AG04450 (cell line): ENCODE data around the gene C10orf67. TPM values are rescaled to one million over a fixed set of nuclear protein-coding genes. Genes with fewer than 3 reads are reported as not detected.

Source experiments
- CTCF ChIA-PET: fragments of 300-600, 350-600 bp; formaldehyde crosslinking; extraction: SDS; loops from one replicate; lab custom pipeline; 2022; ENCODE audit warnings: antibody characterized with exemption, inconsistent platforms; lab: Charles Lee
- POLR2A ChIA-PET: fragments of 350-600 bp; formaldehyde crosslinking; extraction: SDS; loops from one replicate; lab custom pipeline; 2021; ENCODE audit warnings: antibody characterized with exemption, inconsistent platforms; lab: Yijun Ruan, JAX
- DNase-seq: peaks from one replicate; pipeline ENCODE4 v3.0.0-alpha.2; 2011; ENCODE audit warnings: low read depth, low spot score
- H3K27ac ChIP-seq: one replicate; pipeline ENCODE4 v1.5.1; 2012; ENCODE audit warnings: low read depth, low read length, control low read depth
- H3K27me3 ChIP-seq: one replicate; pipeline ENCODE4 v1.6.0; 2012; ENCODE audit warnings: low read length; ENCODE audit not compliant: control insufficient read depth, insufficient read depth
- H3K4me3 ChIP-seq: 2 replicates; pipeline ENCODE4 v1.5.1; 2011; ENCODE audit warnings: mild to moderate bottlenecking, low read depth, low read length, control low read depth
- H3K9me3 ChIP-seq: 2 replicates; pipeline ENCODE4 v1.5.1; 2012; ENCODE audit warnings: low read length; ENCODE audit not compliant: control insufficient read depth, insufficient read depth
- polyA plus RNA-seq: library from polyadenylated mRNA; depleted of rRNA; stranded (reverse); fragments of >200 nt; gene quantifications from 2 replicates; pipeline ENCODE4 v1.2.3, GENCODE V29; 2011
- TF ChIP-seq, protein P1 (sequence below): IDR thresholded peaks from 2 replicates; pipeline ENCODE4 v1.5.1; 2011; ENCODE audit warnings: low read depth, low read length, control low read depth, inconsistent platforms

C10orf67 gene
- polyA plus RNA-seq, 1 experiment: 0.14 TPM

GRCh38 chr10:23238015-23238414 is 106.6 kb downstream of the C10orf67 start:
- ChIA-PET POLR2A (no interaction called here), CTCF (no interaction called here)
- TF ChIP-seq, protein P1, sequence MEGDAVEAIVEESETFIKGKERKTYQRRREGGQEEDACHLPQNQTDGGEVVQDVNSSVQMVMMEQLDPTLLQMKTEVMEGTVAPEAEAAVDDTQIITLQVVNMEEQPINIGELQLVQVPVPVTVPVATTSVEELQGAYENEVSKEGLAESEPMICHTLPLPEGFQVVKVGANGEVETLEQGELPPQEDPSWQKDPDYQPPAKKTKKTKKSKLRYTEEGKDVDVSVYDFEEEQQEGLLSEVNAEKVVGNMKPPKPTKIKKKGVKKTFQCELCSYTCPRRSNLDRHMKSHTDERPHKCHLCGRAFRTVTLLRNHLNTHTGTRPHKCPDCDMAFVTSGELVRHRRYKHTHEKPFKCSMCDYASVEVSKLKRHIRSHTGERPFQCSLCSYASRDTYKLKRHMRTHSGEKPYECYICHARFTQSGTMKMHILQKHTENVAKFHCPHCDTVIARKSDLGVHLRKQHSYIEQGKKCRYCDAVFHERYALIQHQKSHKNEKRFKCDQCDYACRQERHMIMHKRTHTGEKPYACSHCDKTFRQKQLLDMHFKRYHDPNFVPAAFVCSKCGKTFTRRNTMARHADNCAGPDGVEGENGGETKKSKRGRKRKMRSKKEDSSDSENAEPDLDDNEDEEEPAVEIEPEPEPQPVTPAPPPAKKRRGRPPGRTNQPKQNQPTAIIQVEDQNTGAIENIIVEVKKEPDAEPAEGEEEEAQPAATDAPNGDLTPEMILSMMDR: no peak
- Histone ChIP-seq H3K27ac (no peak overlapping the region), H3K9me3 (no peaks in the 10 kb centered on the region), H3K4me3 (no peak overlapping the region), H3K27me3 (no peaks in the 10 kb centered on the region)
- no peak for DNase-seq

DNA sequence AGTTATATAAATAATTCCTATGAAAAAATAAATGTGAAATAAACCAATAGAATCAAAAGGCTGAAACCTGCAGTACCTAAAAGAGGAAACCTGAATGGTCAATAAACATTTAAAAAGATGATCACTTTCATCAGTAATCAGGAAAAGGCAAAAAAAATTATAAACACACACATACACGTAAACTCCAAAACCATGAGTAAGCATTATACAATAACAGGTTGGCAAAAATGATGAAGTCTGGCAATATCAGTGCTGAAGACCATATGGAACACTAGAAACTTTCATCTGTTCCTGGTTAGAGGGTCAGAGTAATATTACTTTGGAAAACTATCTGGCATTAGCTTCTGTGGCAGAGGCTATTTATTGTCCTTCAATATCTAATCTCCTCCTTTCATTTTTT is 114.0 kb downstream of the C10orf67 start:
- TF ChIP-seq, protein P1: no peak
- ChIA-PET POLR2A (no interaction called here), CTCF (no interaction called here)
- Histone ChIP-seq H3K4me3 (no peak overlapping the region), H3K27ac (no peak overlapping the region), H3K9me3 (no peaks in the 10 kb centered on the region), H3K27me3 (no peaks in the 10 kb centered on the region)
- DNase-seq: no peak

GRCh38 chr10:23217471-23217870 is 127.1 kb downstream of the C10orf67 start:
- ChIA-PET POLR2A (no interaction called here), CTCF (interaction anchor here (0.7 kb wide), 1 partner anchor 76 kb away, joined by 3 read pairs; no protein-coding TSS in a partner anchor)

DNA sequence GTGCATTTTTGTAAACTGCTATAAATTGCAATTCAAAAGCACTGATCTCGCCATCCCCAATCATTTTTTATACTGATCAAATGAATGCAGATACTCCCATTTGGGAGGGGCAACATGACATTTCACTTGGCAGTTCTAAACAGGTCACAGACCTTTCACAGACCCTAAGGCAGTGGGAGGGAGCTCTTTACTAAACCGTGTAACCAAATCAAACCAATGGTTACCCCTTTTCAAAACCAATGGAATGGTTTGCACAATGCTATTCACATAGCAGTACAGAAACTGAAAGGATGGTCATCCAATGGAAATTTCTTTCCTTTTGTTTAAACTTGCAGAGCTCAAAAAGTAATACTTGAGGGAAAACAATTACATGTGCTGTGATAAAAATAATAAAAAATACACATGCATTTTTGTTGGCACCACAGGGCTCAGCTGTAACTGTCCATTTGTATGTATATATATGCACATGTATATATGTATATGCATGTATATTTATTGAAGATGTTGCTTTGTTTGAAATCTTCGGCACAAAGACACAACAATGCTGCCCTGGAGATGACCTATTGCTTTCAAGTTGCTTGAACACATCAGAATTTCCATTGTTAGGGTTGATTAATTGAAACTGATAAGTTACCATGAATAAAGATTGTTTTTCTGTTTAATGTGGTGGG is 138.5 kb downstream of the C10orf67 start:
- Histone ChIP-seq H3K4me3 (no peak overlapping the region), H3K9me3 (no peaks in the 10 kb centered on the region), H3K27me3 (peaks cover 2% of the 10 kb centered on the region), H3K27ac (no peak overlapping the region)
- DNase-seq: no peak
- TF ChIP-seq, protein P1: no peak
- ChIA-PET CTCF (no interaction called here), POLR2A (no interaction called here)

More at GRCh38 chr10:23217471-23217870, 127.1 kb downstream of the C10orf67 start:
- Histone ChIP-seq H3K9me3 (no peaks in the 10 kb centered on the region), H3K4me3 (no peak overlapping the region), H3K27me3 (peaks cover 2% of the 10 kb centered on the region), H3K27ac (no peak overlapping the region)
- TF ChIP-seq, protein P1: no peak
- no peak for DNase-seq

- ChIA-PET CTCF (no interaction called here), POLR2A (no interaction called here)
- DNase-seq: no peak
- Histone ChIP-seq H3K27me3 (peaks cover 8% of the 10 kb centered on the region), H3K27ac (no peak overlapping the region), H3K9me3 (no peaks in the 10 kb centered on the region), H3K4me3 (no peak overlapping the region)
- TF ChIP-seq, protein P1: no peak
Measured at GRCh38 chr10:23204773-23205172, 139.8 kb downstream of the C10orf67 start.
